B cell (primary cell): Measurements from ENCODE around the gene GMPS.

Source experiments
- CTCF ChIP-seq: fragments of 200-600 bp; IDR thresholded peaks from one replicate; pipeline ENCODE4 v1.8.0; 2022; ENCODE audit warnings: antibody characterized with exemption, mild to moderate bottlenecking
- EZH2 ChIP-seq: IDR thresholded peaks from 2 replicates; pipeline ENCODE4 v1.6.1; 2012; ENCODE audit warnings: borderline replicate concordance, low read depth, mild to moderate bottlenecking, moderate library complexity, low read length; ENCODE audit not compliant: insufficient read depth, poor library complexity, severe bottlenecking

- TF ChIP-seq CTCF (no peak), EZH2 (no peak)
Observed at GRCh38 chr3:155870945-155871745, 695 bp downstream of the GMPS start.
